ENCODE data around the gene PTK6. TPM values are rescaled to one million over a fixed set of nuclear protein-coding genes. Genes with fewer than 3 reads are reported as not detected.

PTK6 gene
- total RNA-seq, 2 experiments from 2014 or later: 2.1 to 2.3 TPM

- DNase-seq: no peak
- ChIA-PET POLR2A (interaction anchor here (1.0 kb wide), 1 partner anchor 21 kb away, joined by 3 read pairs; no protein-coding TSS in a partner anchor), CTCF (no interaction called here)
- Mint-ChIP-seq H3K36me3 (ENCODE audit: low read depth) (no peaks in the 10 kb centered on the region), H3K9me3 (no peaks in the 10 kb centered on the region), H3K27ac (no peak overlapping the region), H3K4me1 (peaks cover 19% of the 10 kb centered on the region), H3K27me3 (peaks cover 16% of the 10 kb centered on the region), H3K4me3 (no peak overlapping the region)
Measured at GRCh38 chr20:63542031-63542559, 4.9 kb upstream of the PTK6 start.

GRCh38 chr20:63541371-63541770 is 4.2 kb upstream of the PTK6 start:
- ChIA-PET CTCF (no interaction called here), POLR2A (interaction anchor here (1.0 kb wide), 1 partner anchor 20 kb away, joined by 3 read pairs; no protein-coding TSS in a partner anchor)
- H3K4me3 Mint-ChIP-seq: no peak overlapping the region
- no peak for DNase-seq
- no peaks in the 10 kb centered on the region for H3K36me3 Mint-ChIP-seq (ENCODE audit: low read depth)
- peaks cover 12% of the 10 kb centered on the region for H3K27me3 Mint-ChIP-seq
- no peak overlapping the region for H3K27ac Mint-ChIP-seq
- H3K4me1 Mint-ChIP-seq: peaks cover 26% of the 10 kb centered on the region
- H3K9me3 Mint-ChIP-seq: no peaks in the 10 kb centered on the region

- POLR2A ChIA-PET: interaction anchor here (0.6 to 6.7 kb wide), 6 partner anchors 11 to 415 kb away, joined by 3 to 136 read pairs (median 20); partner anchors contain the start of genes GMEB2 and PPDPF
- no peaks in the 10 kb centered on the region for H3K36me3 Mint-ChIP-seq (ENCODE audit: low read depth)
- H3K4me3 Mint-ChIP-seq: no peak overlapping the region
- H3K27me3 Mint-ChIP-seq: peaks cover 10% of the 10 kb centered on the region
- DNase-seq: no peak
- H3K27ac Mint-ChIP-seq: no peak overlapping the region
- no peaks in the 10 kb centered on the region for H3K9me3 Mint-ChIP-seq
- H3K4me1 Mint-ChIP-seq: peaks cover 29% of the 10 kb centered on the region
- CTCF ChIA-PET: no interaction called here
Measured at GRCh38 chr20:63540417-63541186, 3.4 kb upstream of the PTK6 start.

- H3K4me3 Mint-ChIP-seq: no peak overlapping the region
- no peak overlapping the region for H3K27ac Mint-ChIP-seq
- H3K36me3 Mint-ChIP-seq (ENCODE audit: low read depth): no peaks in the 10 kb centered on the region
- ChIA-PET CTCF (interaction anchor here (0.5 to 3.1 kb wide), 6 partner anchors 13 to 499 kb away, joined by 4 to 24 read pairs (median 12); partner anchors contain the start of genes PPDPF and TPD52L2), POLR2A (interaction anchor here (0.6 to 6.7 kb wide), 9 partner anchors 12 to 415 kb away, joined by 3 to 136 read pairs (median 3); partner anchors contain the start of genes ARFRP1, GMEB2, PPDPF and ZGPAT)
- peaks cover 7% of the 10 kb centered on the region for H3K27me3 Mint-ChIP-seq
- H3K4me1 Mint-ChIP-seq: peaks cover 29% of the 10 kb centered on the region
- no peaks in the 10 kb centered on the region for H3K9me3 Mint-ChIP-seq
- DNase-seq: no peak
Measured at GRCh38 chr20:63539441-63540370, 2.5 kb upstream of the PTK6 start.

GRCh38 chr20:63539092-63539430 is 1.9 kb upstream of the PTK6 start:
- Mint-ChIP-seq H3K27ac (no peak overlapping the region), H3K9me3 (no peaks in the 10 kb centered on the region), H3K27me3 (peaks cover 7% of the 10 kb centered on the region), H3K4me3 (no peak overlapping the region), H3K36me3 (ENCODE audit: low read depth) (no peaks in the 10 kb centered on the region), H3K4me1 (peaks cover 29% of the 10 kb centered on the region)
- no peak for DNase-seq
- CTCF ChIA-PET: interaction anchor here (0.5 to 3.1 kb wide), 8 partner anchors 14 to 499 kb away, joined by 4 to 28 read pairs (median 12); partner anchors contain the start of genes PPDPF, RTEL1 and TPD52L2
- POLR2A ChIA-PET: interaction anchor here (1.1 to 6.7 kb wide), 7 partner anchors 10 to 103 kb away, joined by 3 to 136 read pairs (median 18); partner anchors contain the start of genes GMEB2 and PPDPF

- no peaks in the 10 kb centered on the region for H3K36me3 Mint-ChIP-seq (ENCODE audit: low read depth)
- POLR2A ChIA-PET: interaction anchor here (0.7 to 6.7 kb wide), 26 partner anchors 7 to 441 kb away, joined by 3 to 136 read pairs (median 5); partner anchors contain the start of genes ARFRP1, GMEB2, HELZ2 and LIME1
- peaks cover 29% of the 10 kb centered on the region for H3K4me1 Mint-ChIP-seq
- CTCF ChIA-PET: interaction anchor here (0.7 to 3.1 kb wide), 29 partner anchors 10 to 582 kb away, joined by 3 to 28 read pairs (median 7); partner anchors contain the start of genes ARFRP1, GMEB2, LIME1 and PPDPF
- H3K27me3 Mint-ChIP-seq: peaks cover 2% of the 10 kb centered on the region
- peak overlapping the region; percentile 87 for H3K27ac Mint-ChIP-seq
- H3K4me3 Mint-ChIP-seq: peak overlapping the region; percentile 73
- H3K9me3 Mint-ChIP-seq: no peaks in the 10 kb centered on the region
- no peak for DNase-seq
Measured at GRCh38 chr20:63538204-63539091, 1.3 kb upstream of the PTK6 start.

- ChIA-PET POLR2A (interaction anchor here (0.7 to 6.7 kb wide), 26 partner anchors 8 to 442 kb away, joined by 3 to 136 read pairs (median 5); partner anchors contain the start of genes ARFRP1, GMEB2, HELZ2 and LIME1), CTCF (interaction anchor here (0.7 to 3.1 kb wide), 36 partner anchors 9 to 583 kb away, joined by 3 to 28 read pairs (median 5); partner anchors contain the start of genes ARFRP1, GMEB2, HELZ2 and LIME1)
- H3K4me1 Mint-ChIP-seq: peaks cover 27% of the 10 kb centered on the region
- H3K36me3 Mint-ChIP-seq (ENCODE audit: low read depth): no peaks in the 10 kb centered on the region
- peak; percentile 97 for DNase-seq
- H3K27me3 Mint-ChIP-seq: peaks cover 2% of the 10 kb centered on the region
- H3K4me3 Mint-ChIP-seq: peak overlapping the region; percentile 73
- peak overlapping the region; percentile 87 for H3K27ac Mint-ChIP-seq
- H3K9me3 Mint-ChIP-seq: no peaks in the 10 kb centered on the region
Measured at GRCh38 chr20:63537525-63538203, 488 bp upstream of the PTK6 start.

GRCh38 chr20:63536241-63536977 is 767 bp downstream of the PTK6 start:
- peak overlapping the region; percentile 73 for H3K4me3 Mint-ChIP-seq
- ChIA-PET POLR2A (interaction anchor here (0.8 to 6.7 kb wide), 15 partner anchors 14 to 530 kb away, joined by 3 to 136 read pairs (median 7); partner anchors contain the start of genes LIME1, PPDPF, RTEL1 and SLC2A4RG), CTCF (interaction anchor here (0.8 to 2.7 kb wide), 8 partner anchors 15 to 444 kb away, joined by 3 to 14 read pairs (median 6); partner anchors contain the start of genes GMEB2, PPDPF, PRPF6 and RTEL1)
- peaks cover 27% of the 10 kb centered on the region for H3K4me1 Mint-ChIP-seq
- H3K27ac Mint-ChIP-seq: peak overlapping the region; percentile 87
- no peaks in the 10 kb centered on the region for H3K36me3 Mint-ChIP-seq (ENCODE audit: low read depth)
- peaks cover 7% of the 10 kb centered on the region for H3K27me3 Mint-ChIP-seq
- no peaks in the 10 kb centered on the region for H3K9me3 Mint-ChIP-seq
- DNase-seq: no peak

- no peaks in the 10 kb centered on the region for H3K36me3 Mint-ChIP-seq (ENCODE audit: low read depth)
- no peak for DNase-seq
- POLR2A ChIA-PET: interaction anchor here (6.7 kb wide), 1 partner anchor 13 kb away, joined by 136 read pairs; the partner anchor contains the start of gene PPDPF
- H3K27me3 Mint-ChIP-seq: peaks cover 5% of the 10 kb centered on the region
- peaks cover 27% of the 10 kb centered on the region for H3K4me1 Mint-ChIP-seq
- CTCF ChIA-PET: interaction anchor here (0.7 kb wide), 1 partner anchor 39 kb away, joined by 4 read pairs; no protein-coding TSS in a partner anchor
- H3K4me3 Mint-ChIP-seq: no peak overlapping the region
- no peaks in the 10 kb centered on the region for H3K9me3 Mint-ChIP-seq
- no peak overlapping the region for H3K27ac Mint-ChIP-seq
Measured at GRCh38 chr20:63534831-63535651, 2.1 kb downstream of the PTK6 start.

GRCh38 chr20:63534427-63534830 is 2.7 kb downstream of the PTK6 start:
- Mint-ChIP-seq H3K4me3 (no peak overlapping the region), H3K27me3 (peaks cover 5% of the 10 kb centered on the region), H3K4me1 (peaks cover 27% of the 10 kb centered on the region), H3K36me3 (ENCODE audit: low read depth) (no peaks in the 10 kb centered on the region), H3K27ac (no peak overlapping the region), H3K9me3 (no peaks in the 10 kb centered on the region)
- ChIA-PET CTCF (no interaction called here), POLR2A (interaction anchor here (6.7 kb wide), 1 partner anchor 12 kb away, joined by 136 read pairs; the partner anchor contains the start of gene PPDPF)
- DNase-seq: no peak

Measured in activated CD4-positive, alpha-beta memory T cell treated with anti-CD3 and anti-CD28 coated beads, Interleukin-2, amount 10 ng/mL, durations not matched to agents 7 days and 5 days (primary cell).